Activated naive CD8-positive, alpha-beta T cell treated with anti-CD3 and anti-CD28 coated beads, Interleukin-2, amount 50 U/mL, for 24 hours (primary cell): ENCODE data around the gene COL5A3.
A peak's percentile ranks its signal among the peaks of the same experiment; 100 is the strongest.
"Not testable (repeated sequence)": the region's sequence is repeated elsewhere in the genome, so short reads cannot be mapped to it uniquely, and the experiment has no call there.

Experiments
- ATAC-seq: fragments of 150-1000 bp; cut with Tn5 transposase; one replicate; pipeline ENCODE4 v1.10.0; 2021
- DNase-seq: peaks from one replicate; pipeline ENCODE4 v3.0.0; 2021
- H3K27ac Mint-ChIP-seq: one replicate; pipeline ENCODE4 v1.8.0; 2021; ENCODE audit warnings: mild to moderate bottlenecking, mixed read lengths
- H3K27me3 Mint-ChIP-seq: one replicate; pipeline ENCODE4 v1.8.0; 2021; ENCODE audit warnings: mixed read lengths
- H3K36me3 Mint-ChIP-seq: one replicate; pipeline ENCODE4 v1.8.0; 2021; ENCODE audit warnings: low read depth, mixed read lengths
- H3K4me1 Mint-ChIP-seq: one replicate; pipeline ENCODE4 v1.8.0; 2021; ENCODE audit warnings: mixed read lengths
- H3K4me3 Mint-ChIP-seq: one replicate; pipeline ENCODE4 v1.8.0; 2021; ENCODE audit warnings: mild to moderate bottlenecking, moderate library complexity, mixed read lengths
- H3K9me3 Mint-ChIP-seq: one replicate; pipeline ENCODE4 v1.8.0; 2021; ENCODE audit warnings: mixed read lengths

Gene COL5A3

GRCh38 chr19:9943744-9944143, 66.6 kb downstream of the COL5A3 start:
- ATAC-seq: no peak
- H3K27me3 Mint-ChIP-seq: peaks cover 25% of the 10 kb centered on the region
- H3K36me3 Mint-ChIP-seq: peaks cover 3% of the 10 kb centered on the region

GRCh38 chr19:9941671-9942070, 68.6 kb downstream of the COL5A3 start:
- H3K27me3 Mint-ChIP-seq: peaks cover 37% of the 10 kb centered on the region
- no peak overlapping the region for H3K27ac Mint-ChIP-seq
- H3K36me3 Mint-ChIP-seq: peaks cover 3% of the 10 kb centered on the region
- H3K9me3 Mint-ChIP-seq: peaks cover 13% of the 10 kb centered on the region
- DNase-seq (no peak), ATAC-seq (no peak)
- H3K4me3 Mint-ChIP-seq: no peak overlapping the region
- H3K4me1 Mint-ChIP-seq: peaks cover 9% of the 10 kb centered on the region

More at GRCh38 chr19:9943744-9944143, 66.6 kb downstream of the COL5A3 start:
- Mint-ChIP-seq H3K4me3 (no peak overlapping the region), H3K4me1 (peaks cover 4% of the 10 kb centered on the region), H3K9me3 (peaks cover 13% of the 10 kb centered on the region), H3K27ac (no peak overlapping the region)
- DNase-seq: no peak

- DNase-seq (no peak), ATAC-seq (no peak)
- Mint-ChIP-seq H3K4me3 (no peak overlapping the region), H3K9me3 (peaks cover 13% of the 10 kb centered on the region), H3K27me3 (peaks cover 38% of the 10 kb centered on the region), H3K36me3 (peaks cover 3% of the 10 kb centered on the region), H3K27ac (no peak overlapping the region), H3K4me1 (peaks cover 10% of the 10 kb centered on the region)
These were observed 69.1 kb downstream of the COL5A3 start for GRCh38 chr19:9941231-9941630.

GRCh38 chr19:9940778-9941177, 69.5 kb downstream of the COL5A3 start:
- no peak overlapping the region for H3K27ac Mint-ChIP-seq
- H3K4me1 Mint-ChIP-seq: peaks cover 10% of the 10 kb centered on the region
- peaks cover 39% of the 10 kb centered on the region for H3K27me3 Mint-ChIP-seq
- no peak overlapping the region for H3K4me3 Mint-ChIP-seq
- DNase-seq: no peak
- H3K36me3 Mint-ChIP-seq: peaks cover 3% of the 10 kb centered on the region
- ATAC-seq: no peak
- peaks cover 13% of the 10 kb centered on the region for H3K9me3 Mint-ChIP-seq

GRCh38 chr19:9939301-9939913, 70.9 kb downstream of the COL5A3 start:
- DNase-seq (no peak), ATAC-seq (no peak)
- Mint-ChIP-seq H3K27me3 (peaks cover 53% of the 10 kb centered on the region), H3K27ac (no peak overlapping the region), H3K4me3 (no peak overlapping the region), H3K9me3 (peaks cover 13% of the 10 kb centered on the region), H3K36me3 (peaks cover 3% of the 10 kb centered on the region), H3K4me1 (peaks cover 15% of the 10 kb centered on the region)

GRCh38 chr19:9937001-9937411, 73.3 kb downstream of the COL5A3 start:
- Mint-ChIP-seq H3K4me3 (peak overlapping the region; percentile 64), H3K27me3 (peaks cover 61% of the 10 kb centered on the region), H3K27ac (no peak overlapping the region), H3K36me3 (peaks cover 2% of the 10 kb centered on the region), H3K9me3 (peaks cover 7% of the 10 kb centered on the region), H3K4me1 (peaks cover 15% of the 10 kb centered on the region)
- ATAC-seq (no peak), DNase-seq (no peak)

GRCh38 chr19:9936326-9937000, 73.8 kb downstream of the COL5A3 start, which contains the start of gene OLFM2:
TSS of gene OLFM2 (minus strand) at chr19:9936515. CDS start at chr19:9936366, 149 bp downstream.
- DNase-seq: peak; percentile 27

GRCh38 chr19:9935506-9936325, 74.6 kb downstream of the COL5A3 start:
- Mint-ChIP-seq H3K27ac (no peak overlapping the region), H3K36me3 (peaks cover under 1% of the 10 kb centered on the region), H3K4me1 (peaks cover 19% of the 10 kb centered on the region), H3K4me3 (peak overlapping the region; percentile 54), H3K9me3 (no peaks in the 10 kb centered on the region), H3K27me3 (peaks cover 55% of the 10 kb centered on the region)
- DNase-seq (no peak), ATAC-seq (no peak)

More at GRCh38 chr19:9936326-9937000, 73.8 kb downstream of the COL5A3 start, which contains the start of gene OLFM2:
- Mint-ChIP-seq H3K27ac (no peak within 1 kb of the TSS), H3K4me3 (peak within 1 kb of the TSS; percentile 64), H3K9me3 (peaks cover 2% of the 10 kb centered on the region), H3K4me1 (peaks cover 15% of the 10 kb centered on the region), H3K36me3 (peaks cover 2% of the 10 kb centered on the region), H3K27me3 (peaks cover 57% of the 10 kb centered on the region)
- no peak for ATAC-seq

GRCh38 chr19:9934132-9934950, 76.0 kb downstream of the COL5A3 start:
- no peak overlapping the region for H3K27ac Mint-ChIP-seq
- DNase-seq (peak; percentile 92), ATAC-seq (peak; percentile 67)
- peaks cover 51% of the 10 kb centered on the region for H3K27me3 Mint-ChIP-seq
- no peaks in the 10 kb centered on the region for H3K36me3 Mint-ChIP-seq
- no peaks in the 10 kb centered on the region for H3K9me3 Mint-ChIP-seq
- H3K4me3 Mint-ChIP-seq: no peak overlapping the region
- peaks cover 19% of the 10 kb centered on the region for H3K4me1 Mint-ChIP-seq

- peaks cover 19% of the 10 kb centered on the region for H3K4me1 Mint-ChIP-seq
- ATAC-seq (no peak), DNase-seq (no peak)
- H3K27me3 Mint-ChIP-seq: peaks cover 46% of the 10 kb centered on the region
- H3K27ac Mint-ChIP-seq: no peak overlapping the region
- H3K36me3 Mint-ChIP-seq: no peaks in the 10 kb centered on the region
- H3K4me3 Mint-ChIP-seq: no peak overlapping the region
- H3K9me3 Mint-ChIP-seq: no peaks in the 10 kb centered on the region
These were observed 77.5 kb downstream of the COL5A3 start for GRCh38 chr19:9932835-9933234.

- H3K27me3 Mint-ChIP-seq: peaks cover 37% of the 10 kb centered on the region
- no peak for ATAC-seq
- peaks cover 13% of the 10 kb centered on the region for H3K4me1 Mint-ChIP-seq
- DNase-seq: no peak
- H3K9me3 Mint-ChIP-seq: no peaks in the 10 kb centered on the region
- H3K4me3 Mint-ChIP-seq: no peak overlapping the region
- no peak overlapping the region for H3K27ac Mint-ChIP-seq
- no peaks in the 10 kb centered on the region for H3K36me3 Mint-ChIP-seq
These were observed 78.7 kb downstream of the COL5A3 start for GRCh38 chr19:9931629-9932028.

GRCh38 chr19:9923440-9923839, 86.9 kb downstream of the COL5A3 start:
- Mint-ChIP-seq H3K4me1 (no peaks in the 10 kb centered on the region), H3K27me3 (peaks cover 18% of the 10 kb centered on the region), H3K9me3 (no peaks in the 10 kb centered on the region), H3K27ac (no peak overlapping the region), H3K4me3 (no peak overlapping the region), H3K36me3 (no peaks in the 10 kb centered on the region)
- ATAC-seq (no peak), DNase-seq (no peak)

GRCh38 chr19:9922782-9923379, 87.4 kb downstream of the COL5A3 start:
- DNase-seq, ATAC-seq, H3K36me3 Mint-ChIP-seq, H3K27ac Mint-ChIP-seq, H3K4me1 Mint-ChIP-seq, H3K4me3 Mint-ChIP-seq, H3K9me3 Mint-ChIP-seq: not testable (repeated sequence)
- H3K27me3 Mint-ChIP-seq: peaks cover 19% of the 10 kb centered on the region

- ATAC-seq: no peak
- H3K27ac Mint-ChIP-seq: no peak overlapping the region
- DNase-seq: no peak
These were observed 93.0 kb downstream of the COL5A3 start for GRCh38 chr19:9917321-9917720.

More at GRCh38 chr19:9917321-9917720, 93.0 kb downstream of the COL5A3 start:
- peaks cover 35% of the 10 kb centered on the region for H3K27me3 Mint-ChIP-seq
- H3K4me3 Mint-ChIP-seq: no peak overlapping the region
- peaks cover 8% of the 10 kb centered on the region for H3K4me1 Mint-ChIP-seq
- H3K36me3 Mint-ChIP-seq: no peaks in the 10 kb centered on the region
- no peaks in the 10 kb centered on the region for H3K9me3 Mint-ChIP-seq
